ENCODE results near the gene PTPRT.

PTPRT gene

DNA sequence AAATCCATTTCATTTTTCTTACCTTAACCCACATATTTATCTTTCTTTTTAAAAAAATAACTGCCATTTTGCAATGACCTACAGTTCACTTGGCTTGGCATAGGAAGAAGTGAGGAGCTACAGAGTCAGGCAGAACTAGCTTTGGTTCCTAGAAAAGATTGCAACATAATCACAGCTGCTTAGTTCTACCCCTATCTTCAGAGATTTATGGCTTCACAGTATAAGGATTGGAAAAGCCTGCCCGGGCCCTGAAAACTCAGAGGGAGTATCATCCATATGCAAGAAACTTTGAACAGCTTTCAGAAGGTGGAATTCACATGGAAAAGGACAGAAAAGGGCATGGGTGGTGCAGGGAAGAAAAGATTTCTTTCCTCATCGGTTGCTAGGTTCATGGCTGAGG, 797.3 kb downstream of the PTPRT start:
- no peak overlapping the region for H3K27ac ChIP-seq
- ChIA-PET POLR2A (ENCODE audit: low non-redundant PET) (no interaction called here), CTCF (no interaction called here)
- no peak for DNase-seq (ENCODE audit: low spot score)
- TF ChIP-seq, protein P1, sequence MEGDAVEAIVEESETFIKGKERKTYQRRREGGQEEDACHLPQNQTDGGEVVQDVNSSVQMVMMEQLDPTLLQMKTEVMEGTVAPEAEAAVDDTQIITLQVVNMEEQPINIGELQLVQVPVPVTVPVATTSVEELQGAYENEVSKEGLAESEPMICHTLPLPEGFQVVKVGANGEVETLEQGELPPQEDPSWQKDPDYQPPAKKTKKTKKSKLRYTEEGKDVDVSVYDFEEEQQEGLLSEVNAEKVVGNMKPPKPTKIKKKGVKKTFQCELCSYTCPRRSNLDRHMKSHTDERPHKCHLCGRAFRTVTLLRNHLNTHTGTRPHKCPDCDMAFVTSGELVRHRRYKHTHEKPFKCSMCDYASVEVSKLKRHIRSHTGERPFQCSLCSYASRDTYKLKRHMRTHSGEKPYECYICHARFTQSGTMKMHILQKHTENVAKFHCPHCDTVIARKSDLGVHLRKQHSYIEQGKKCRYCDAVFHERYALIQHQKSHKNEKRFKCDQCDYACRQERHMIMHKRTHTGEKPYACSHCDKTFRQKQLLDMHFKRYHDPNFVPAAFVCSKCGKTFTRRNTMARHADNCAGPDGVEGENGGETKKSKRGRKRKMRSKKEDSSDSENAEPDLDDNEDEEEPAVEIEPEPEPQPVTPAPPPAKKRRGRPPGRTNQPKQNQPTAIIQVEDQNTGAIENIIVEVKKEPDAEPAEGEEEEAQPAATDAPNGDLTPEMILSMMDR (conservative IDR thresholded peaks at IDR 0.05; ENCODE audit: low read depth): no peak

DNA sequence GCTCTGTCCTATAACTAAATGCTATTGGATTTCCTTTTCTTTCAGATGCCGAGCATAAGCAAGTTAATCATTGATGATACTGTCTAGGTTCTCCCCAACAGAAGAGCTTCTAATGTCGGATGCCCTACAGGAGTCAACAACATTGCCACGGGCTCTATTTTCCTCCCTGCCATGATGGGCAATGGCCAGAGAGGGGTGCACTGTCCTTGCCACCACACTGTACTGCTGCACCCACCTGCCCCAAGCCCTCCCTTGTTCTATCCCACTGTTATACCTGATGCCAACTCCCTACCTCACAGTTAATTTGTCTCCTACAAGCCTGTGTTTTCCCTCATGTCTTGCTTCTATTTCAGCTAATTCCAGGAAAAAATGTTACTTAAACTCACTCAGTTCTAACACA, 797.9 kb downstream of the PTPRT start:
- ChIA-PET CTCF (no interaction called here), POLR2A (ENCODE audit: low non-redundant PET) (no interaction called here)
- TF ChIP-seq, protein P1 (conservative IDR thresholded peaks at IDR 0.05; ENCODE audit: low read depth): no peak
- no peak for DNase-seq (ENCODE audit: low spot score)
- no peak overlapping the region for H3K27ac ChIP-seq

DNA sequence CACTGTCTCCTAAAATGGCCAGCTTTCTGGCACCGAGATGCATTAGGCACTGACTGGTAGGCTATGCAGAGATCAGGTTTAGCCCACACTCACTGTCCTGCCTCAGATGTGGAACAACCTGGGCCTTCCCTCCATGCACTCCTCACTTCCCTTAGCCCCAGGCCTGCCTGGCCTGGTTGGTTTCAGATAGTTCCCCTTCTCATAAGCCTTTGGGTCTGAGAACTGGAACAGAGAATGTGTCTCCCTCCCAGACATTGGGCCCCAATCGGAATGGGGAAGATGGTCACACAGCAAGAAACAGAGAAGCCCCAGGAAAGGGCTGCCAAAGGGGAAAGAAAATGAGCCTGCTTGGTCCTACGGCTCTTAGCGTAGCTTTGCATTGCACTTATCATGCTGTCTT, 809.4 kb downstream of the PTPRT start:
- ChIA-PET POLR2A (ENCODE audit: low non-redundant PET) (no interaction called here), CTCF (interaction anchor here (0.6 kb wide), 1 partner anchor 127 kb away, joined by 3 read pairs; no protein-coding TSS in a partner anchor)

DNA sequence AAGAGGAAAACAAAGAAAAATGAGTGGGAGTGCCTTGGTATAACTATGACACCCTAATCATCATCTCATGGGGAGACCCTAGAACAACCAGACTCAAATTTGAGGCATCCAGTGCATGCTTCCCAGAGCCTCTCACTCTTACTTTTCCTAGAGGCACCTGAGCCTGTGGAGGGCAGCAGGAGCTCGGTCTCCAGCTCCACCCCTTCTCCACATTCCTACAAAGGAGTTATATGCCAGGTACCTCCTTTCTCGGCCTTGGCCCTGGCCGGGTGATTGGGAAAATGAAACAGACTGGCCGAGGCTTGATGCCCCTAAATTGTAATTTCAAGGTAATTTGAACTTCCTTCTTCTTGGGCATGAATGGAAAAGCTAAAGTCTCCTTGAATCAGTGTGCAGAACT, 810.3 kb downstream of the PTPRT start:
- DNase-seq (ENCODE audit: low spot score): no peak
- CTCF ChIA-PET: interaction anchor here (0.7 kb wide), 1 partner anchor 48 kb away, joined by 3 read pairs; no protein-coding TSS in a partner anchor
- POLR2A ChIA-PET (ENCODE audit: low non-redundant PET): no interaction called here

More for the DNA sequence above, 809.4 kb downstream of the PTPRT start:
- no peak for DNase-seq (ENCODE audit: low spot score)
- H3K27ac ChIP-seq: no peak overlapping the region
- TF ChIP-seq, protein P1 (conservative IDR thresholded peaks at IDR 0.05; ENCODE audit: low read depth): no peak

DNA sequence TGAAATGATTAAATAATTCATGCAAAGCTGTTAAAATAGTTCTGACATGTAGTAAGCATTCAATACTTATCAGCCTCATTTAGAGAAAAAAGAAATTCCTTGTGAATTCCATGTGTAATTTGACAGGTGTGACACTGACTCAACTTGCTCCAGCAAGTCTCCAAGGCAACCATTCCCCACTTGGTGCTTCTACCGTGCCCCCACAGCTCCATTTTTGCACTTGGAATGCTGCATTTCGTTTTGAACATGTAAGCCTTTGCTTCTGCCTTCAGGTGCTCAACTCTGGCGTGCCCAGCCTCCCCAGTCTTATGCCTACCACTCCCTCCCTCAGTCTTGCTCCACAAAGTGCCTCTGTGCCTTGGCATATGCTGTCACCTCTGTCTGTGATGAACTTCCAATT, 810.9 kb downstream of the PTPRT start:
- H3K27ac ChIP-seq: no peak overlapping the region
- POLR2A ChIA-PET (ENCODE audit: low non-redundant PET): no interaction called here

More for the DNA sequence above, 810.3 kb downstream of the PTPRT start:
- TF ChIP-seq, protein P1 (conservative IDR thresholded peaks at IDR 0.05; ENCODE audit: low read depth): no peak
- H3K27ac ChIP-seq: no peak overlapping the region

DNA sequence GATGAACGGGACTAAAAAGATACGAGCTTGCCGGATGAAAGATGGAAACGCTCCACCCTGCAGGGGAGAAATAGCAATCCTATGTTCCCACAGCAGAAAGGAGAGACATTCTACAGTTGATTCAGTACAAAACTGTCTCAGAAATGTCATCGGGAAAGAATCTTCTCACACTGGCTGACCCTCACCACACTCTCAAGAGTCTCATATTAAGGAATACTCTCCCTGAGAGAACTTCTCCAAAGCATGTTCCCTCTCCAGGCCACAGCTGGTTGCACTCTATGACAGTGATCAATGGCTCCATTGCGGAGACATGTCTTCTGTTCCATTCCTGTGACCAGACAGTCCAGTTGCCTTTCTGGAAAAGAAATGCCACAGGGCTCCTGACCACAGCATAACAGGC, 813.6 kb downstream of the PTPRT start:
- no peak for DNase-seq (ENCODE audit: low spot score)
- POLR2A ChIA-PET (ENCODE audit: low non-redundant PET): no interaction called here
- H3K27ac ChIP-seq: no peak overlapping the region
- TF ChIP-seq, protein P1 (conservative IDR thresholded peaks at IDR 0.05; ENCODE audit: low read depth): no peak
- CTCF ChIA-PET: interaction anchor here (0.7 kb wide), 1 partner anchor 78 kb away, joined by 3 read pairs; no protein-coding TSS in a partner anchor

More for the DNA sequence above, 810.9 kb downstream of the PTPRT start:
- CTCF ChIA-PET: interaction anchor here (0.7 kb wide), 1 partner anchor 47 kb away, joined by 3 read pairs; no protein-coding TSS in a partner anchor
- TF ChIP-seq, protein P1 (conservative IDR thresholded peaks at IDR 0.05; ENCODE audit: low read depth): no peak
- no peak for DNase-seq (ENCODE audit: low spot score)

Measured in RWPE1 (cell line).